Measurements from ENCODE around the gene JMJD1C.

Gene JMJD1C

DNA sequence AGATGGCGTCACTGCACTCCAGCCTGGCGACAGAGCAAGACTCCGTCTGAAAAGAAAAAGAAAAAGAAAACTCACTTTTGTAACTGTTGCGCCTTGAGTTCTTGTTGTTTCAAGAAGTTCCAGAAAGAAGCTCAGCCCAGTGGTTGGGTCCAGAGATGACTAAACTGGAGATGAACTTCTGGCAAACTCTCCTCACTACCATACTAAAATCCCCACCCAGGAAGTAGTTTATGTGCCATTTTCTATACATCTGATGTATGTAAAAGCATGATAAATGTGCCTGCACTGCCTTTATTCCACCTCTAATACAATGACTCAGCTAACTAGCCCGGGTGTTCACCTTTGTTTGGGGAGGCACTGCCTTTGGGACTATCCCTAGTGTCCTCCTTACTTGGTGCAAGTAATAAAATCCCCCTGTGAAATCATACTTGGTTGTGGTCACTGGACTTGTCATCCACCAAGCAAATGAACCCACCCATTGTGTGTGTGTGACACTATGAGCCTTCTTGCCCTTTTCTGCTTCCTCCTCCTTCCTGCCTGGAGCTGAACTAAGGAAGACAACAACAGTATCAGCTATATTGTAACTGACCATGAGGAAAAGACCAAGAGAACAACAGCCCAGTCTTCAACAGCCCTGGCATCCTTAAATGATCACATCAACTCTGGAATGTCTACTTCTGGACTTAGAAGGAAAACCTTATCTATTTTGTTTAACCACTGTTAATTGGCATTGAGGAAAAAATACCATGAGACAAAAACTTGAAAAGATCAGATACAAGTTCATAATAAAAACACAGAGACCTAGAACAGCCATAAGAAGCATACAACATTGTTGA is 33.6 kb downstream of the JMJD1C start:
- DNase-seq, result no peak
- H2AFZ ChIP-seq (ENCODE audit: low read length), result no peak overlapping the region
- H3K4me3 ChIP-seq (ENCODE audit: low read length), result no peak overlapping the region
- H3K9ac ChIP-seq (ENCODE audit: low read length), result no peak overlapping the region
- H4K20me1 ChIP-seq (ENCODE audit: insufficient read depth, low read length), result no peaks in the 10 kb centered on the region
- H3K79me2 ChIP-seq (ENCODE audit: low read length), result peaks cover 83% of the 10 kb centered on the region
- TF ChIP-seq EZH2phosphoT487 (IDR thresholded peaks at IDR 0.05; ENCODE audit: low read length), result no peak
- TF ChIP-seq, protein P1, sequence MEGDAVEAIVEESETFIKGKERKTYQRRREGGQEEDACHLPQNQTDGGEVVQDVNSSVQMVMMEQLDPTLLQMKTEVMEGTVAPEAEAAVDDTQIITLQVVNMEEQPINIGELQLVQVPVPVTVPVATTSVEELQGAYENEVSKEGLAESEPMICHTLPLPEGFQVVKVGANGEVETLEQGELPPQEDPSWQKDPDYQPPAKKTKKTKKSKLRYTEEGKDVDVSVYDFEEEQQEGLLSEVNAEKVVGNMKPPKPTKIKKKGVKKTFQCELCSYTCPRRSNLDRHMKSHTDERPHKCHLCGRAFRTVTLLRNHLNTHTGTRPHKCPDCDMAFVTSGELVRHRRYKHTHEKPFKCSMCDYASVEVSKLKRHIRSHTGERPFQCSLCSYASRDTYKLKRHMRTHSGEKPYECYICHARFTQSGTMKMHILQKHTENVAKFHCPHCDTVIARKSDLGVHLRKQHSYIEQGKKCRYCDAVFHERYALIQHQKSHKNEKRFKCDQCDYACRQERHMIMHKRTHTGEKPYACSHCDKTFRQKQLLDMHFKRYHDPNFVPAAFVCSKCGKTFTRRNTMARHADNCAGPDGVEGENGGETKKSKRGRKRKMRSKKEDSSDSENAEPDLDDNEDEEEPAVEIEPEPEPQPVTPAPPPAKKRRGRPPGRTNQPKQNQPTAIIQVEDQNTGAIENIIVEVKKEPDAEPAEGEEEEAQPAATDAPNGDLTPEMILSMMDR (IDR thresholded peaks at IDR 0.05; ENCODE audit: low read length), result no peak
- no peak overlapping the region for H3K27ac ChIP-seq (ENCODE audit: low read length)
- H3K36me3 ChIP-seq (replicated peaks; ENCODE audit: insufficient read depth, low read length), result no peaks in the 10 kb centered on the region
- H3K9me2 ChIP-seq (replicated peaks; ENCODE audit: insufficient read depth, low read length), result no peaks in the 10 kb centered on the region
- H3K4me1 ChIP-seq (ENCODE audit: low read length), result no peaks in the 10 kb centered on the region
- no peaks in the 10 kb centered on the region for H3K9me3 ChIP-seq (replicated peaks; ENCODE audit: insufficient read depth, low read length)
- no peaks in the 10 kb centered on the region for H3F3A ChIP-seq (ENCODE audit: insufficient read depth, low read length)
- H3K4me2 ChIP-seq (ENCODE audit: low read depth, low read length), result no peak overlapping the region
- H3K27me3 ChIP-seq (replicated peaks; ENCODE audit: insufficient read depth, low read length), result no peaks in the 10 kb centered on the region

DNA sequence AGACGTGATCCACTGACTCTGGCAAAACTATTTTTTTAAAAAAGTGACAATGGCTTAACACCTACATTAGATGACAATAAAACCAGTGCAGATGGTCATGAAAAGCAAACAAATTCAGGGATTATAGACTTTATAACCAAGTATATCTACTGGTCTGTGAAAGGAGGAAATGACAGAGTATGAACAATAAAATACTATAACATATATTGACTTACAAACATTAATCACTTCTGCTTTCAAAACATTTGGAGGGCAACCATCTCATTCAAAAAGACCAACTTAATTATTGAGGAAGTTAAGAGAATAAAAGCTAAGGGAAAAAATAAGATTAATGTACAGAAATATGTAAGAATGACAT is 34.8 kb downstream of the JMJD1C start:
- no peak overlapping the region for H3K4me3 ChIP-seq (ENCODE audit: low read length)
- no peak overlapping the region for H3K4me2 ChIP-seq (ENCODE audit: low read depth, low read length)
- H3K36me3 ChIP-seq (replicated peaks; ENCODE audit: insufficient read depth, low read length), result no peaks in the 10 kb centered on the region
- H3K79me2 ChIP-seq (ENCODE audit: low read length), result peaks cover 88% of the 10 kb centered on the region
- no peak overlapping the region for H3K27ac ChIP-seq (ENCODE audit: low read length)
- no peaks in the 10 kb centered on the region for H3K27me3 ChIP-seq (replicated peaks; ENCODE audit: insufficient read depth, low read length)
- no peaks in the 10 kb centered on the region for H3K4me1 ChIP-seq (ENCODE audit: low read length)
- H3K9ac ChIP-seq (ENCODE audit: low read length), result no peak overlapping the region
- no peaks in the 10 kb centered on the region for H3K9me2 ChIP-seq (replicated peaks; ENCODE audit: insufficient read depth, low read length)
- no peaks in the 10 kb centered on the region for H3F3A ChIP-seq (ENCODE audit: insufficient read depth, low read length)
- DNase-seq, result no peak
- H2AFZ ChIP-seq (ENCODE audit: low read length), result no peak overlapping the region
- no peaks in the 10 kb centered on the region for H4K20me1 ChIP-seq (ENCODE audit: insufficient read depth, low read length)
- no peaks in the 10 kb centered on the region for H3K9me3 ChIP-seq (replicated peaks; ENCODE audit: insufficient read depth, low read length)
- TF ChIP-seq EZH2phosphoT487 (IDR thresholded peaks at IDR 0.05; ENCODE audit: low read length) (no peak), EZH2 (optimal IDR thresholded peaks at IDR 0.05; ENCODE audit: low read depth, low read length) (no peak)
- TF ChIP-seq, protein P1 (IDR thresholded peaks at IDR 0.05; ENCODE audit: low read length), result no peak

DNA sequence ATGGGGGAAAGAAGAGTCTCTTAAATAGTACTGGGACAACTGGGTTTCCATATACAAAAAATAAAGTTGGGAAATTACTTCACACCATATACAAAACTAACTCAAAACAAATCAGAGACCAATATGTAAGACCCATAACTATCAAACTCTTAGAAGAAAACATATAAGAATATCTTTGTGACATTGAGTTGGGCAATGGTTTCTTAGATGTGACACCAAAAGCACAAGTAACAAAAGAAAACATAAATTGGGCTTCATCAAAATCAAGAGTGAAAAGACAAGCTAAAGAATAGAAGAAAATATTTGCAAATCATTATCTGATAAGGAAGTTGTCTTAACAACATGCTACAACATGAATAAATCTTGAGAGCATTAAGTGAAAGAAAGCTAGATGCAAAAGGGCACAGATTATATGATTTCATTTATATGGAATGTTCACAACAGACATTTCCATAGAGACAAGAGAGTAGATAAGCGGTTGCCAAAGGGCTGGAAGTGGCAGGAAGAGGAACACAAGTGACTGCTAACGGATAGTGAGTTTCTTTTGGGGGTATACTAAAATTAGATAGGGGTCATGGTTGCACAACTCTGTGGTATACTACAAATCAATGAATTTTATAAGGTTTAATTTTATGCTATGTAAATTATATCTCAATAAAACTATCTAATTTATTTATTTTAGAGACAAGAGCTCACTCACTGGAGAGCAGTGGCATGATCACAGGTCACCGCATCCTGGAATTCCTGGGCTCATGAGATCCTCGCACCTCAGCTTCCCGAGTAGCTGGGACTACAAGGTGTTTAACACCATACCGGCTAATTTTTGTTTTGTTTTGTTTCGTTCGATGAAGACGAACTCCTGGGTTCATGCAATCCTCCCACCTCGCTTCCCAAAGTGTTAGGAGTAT is 35.4 kb downstream of the JMJD1C start:
- Histone ChIP-seq H3F3A (ENCODE audit: insufficient read depth, low read length) (no peaks in the 10 kb centered on the region), H4K20me1 (ENCODE audit: insufficient read depth, low read length) (no peaks in the 10 kb centered on the region), H3K9ac (ENCODE audit: low read length) (no peak overlapping the region), H3K4me1 (ENCODE audit: low read length) (no peaks in the 10 kb centered on the region), H3K4me2 (ENCODE audit: low read depth, low read length) (no peak overlapping the region), H3K27me3 (replicated peaks; ENCODE audit: insufficient read depth, low read length) (no peaks in the 10 kb centered on the region), H2AFZ (ENCODE audit: low read length) (no peak overlapping the region), H3K36me3 (replicated peaks; ENCODE audit: insufficient read depth, low read length) (no peaks in the 10 kb centered on the region), H3K27ac (ENCODE audit: low read length) (no peak overlapping the region), H3K79me2 (ENCODE audit: low read length) (peaks cover 88% of the 10 kb centered on the region), H3K4me3 (ENCODE audit: low read length) (no peak overlapping the region), H3K9me3 (replicated peaks; ENCODE audit: insufficient read depth, low read length) (no peaks in the 10 kb centered on the region), H3K9me2 (replicated peaks; ENCODE audit: insufficient read depth, low read length) (no peaks in the 10 kb centered on the region)
- TF ChIP-seq EZH2 (optimal IDR thresholded peaks at IDR 0.05; ENCODE audit: low read depth, low read length) (no peak), EZH2phosphoT487 (IDR thresholded peaks at IDR 0.05; ENCODE audit: low read length) (no peak)
- TF ChIP-seq, protein P1 (IDR thresholded peaks at IDR 0.05; ENCODE audit: low read length), result no peak
- DNase-seq, result no peak

Data from MM.1S (cell line).